GM12872 (cell line): ENCODE results near the gene ZBTB47.

Source experiments
- CTCF ChIP-seq: IDR thresholded peaks from 3 replicates; pipeline ENCODE4 v1.5.1; 2011; ENCODE audit warnings: low read depth, mild to moderate bottlenecking, low read length, moderate library complexity; ENCODE audit not compliant: insufficient read depth

The ZBTB47 gene

GRCh38 chr3:42640129-42640528 is 13.4 kb upstream of the ZBTB47 start:
- no peak for TF ChIP-seq CTCF

- TF ChIP-seq CTCF: no peak
Observed at GRCh38 chr3:42640771-42641370, 12.6 kb upstream of the ZBTB47 start.

- no peak for TF ChIP-seq CTCF
Observed at GRCh38 chr3:42647821-42648459, 5.6 kb upstream of the ZBTB47 start.

GRCh38 chr3:42649006-42649405 is 4.5 kb upstream of the ZBTB47 start:
- TF ChIP-seq CTCF: no peak

GRCh38 chr3:42649783-42650182 is 3.7 kb upstream of the ZBTB47 start:
- TF ChIP-seq CTCF: no peak

GRCh38 chr3:42651248-42652091 is 2.0 kb upstream of the ZBTB47 start:
- TF ChIP-seq CTCF: no peak

GRCh38 chr3:42652251-42652610 is 1.3 kb upstream of the ZBTB47 start:
- TF ChIP-seq CTCF: no peak
